ENCODE measurements around the gene WDR11.
"Not testable (repeated sequence)": the region's sequence is repeated elsewhere in the genome, so short reads cannot be mapped to it uniquely, and the experiment has no call there.

WDR11 gene

DNA sequence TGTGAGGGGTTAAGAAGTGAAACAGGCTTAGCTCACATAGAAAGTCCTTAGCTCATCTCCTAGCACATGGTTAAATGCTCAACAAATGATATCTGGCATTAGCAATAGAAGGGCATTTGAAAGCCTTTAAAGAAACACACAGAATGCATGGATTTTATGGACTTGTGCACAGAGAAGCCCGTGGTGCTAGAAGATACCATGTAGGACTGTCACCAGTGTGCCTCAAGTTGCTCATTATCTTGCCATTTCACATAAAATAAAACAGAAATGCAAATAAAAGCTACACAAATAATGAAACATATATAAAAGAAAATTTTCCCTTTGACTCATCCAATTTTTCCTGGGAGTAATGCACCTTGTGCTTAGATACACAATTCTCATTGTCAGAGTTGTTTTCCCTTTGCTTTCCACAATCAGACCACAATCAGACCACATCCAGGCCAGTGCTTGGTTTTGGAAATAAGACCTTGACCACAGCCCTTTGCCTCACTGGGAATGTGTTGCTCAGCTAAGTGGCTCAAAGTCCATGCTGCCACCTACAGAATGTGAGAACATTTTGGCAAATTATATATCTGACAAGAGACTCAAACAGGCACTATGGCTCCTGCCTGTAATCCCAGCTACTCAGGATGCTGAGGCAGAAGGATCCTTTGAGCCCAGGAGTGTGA, 9.5 kb upstream of the WDR11 start:
- DNase-seq (ENCODE audit: low spot score) = no peak

DNA sequence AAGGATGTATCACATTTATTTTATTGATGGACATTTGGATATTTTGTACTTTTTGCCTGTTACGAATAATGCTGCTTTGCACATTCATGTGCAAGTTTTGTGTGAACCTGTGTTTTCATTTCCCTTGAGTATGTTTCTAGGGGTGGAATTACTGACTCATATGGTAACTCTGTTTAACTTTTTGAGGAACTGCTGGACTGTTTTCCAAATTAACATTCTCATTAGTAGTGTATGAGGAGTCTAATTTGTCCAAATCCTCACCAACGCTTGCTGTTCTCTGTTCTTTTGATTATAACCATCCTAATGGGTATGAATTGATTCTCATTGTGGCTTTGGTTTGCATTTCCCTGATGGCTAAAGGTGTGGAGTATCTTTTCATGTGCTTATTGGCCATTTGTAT, 3.2 kb downstream of the WDR11 start:
- no peak for DNase-seq (ENCODE audit: low spot score)

DNA sequence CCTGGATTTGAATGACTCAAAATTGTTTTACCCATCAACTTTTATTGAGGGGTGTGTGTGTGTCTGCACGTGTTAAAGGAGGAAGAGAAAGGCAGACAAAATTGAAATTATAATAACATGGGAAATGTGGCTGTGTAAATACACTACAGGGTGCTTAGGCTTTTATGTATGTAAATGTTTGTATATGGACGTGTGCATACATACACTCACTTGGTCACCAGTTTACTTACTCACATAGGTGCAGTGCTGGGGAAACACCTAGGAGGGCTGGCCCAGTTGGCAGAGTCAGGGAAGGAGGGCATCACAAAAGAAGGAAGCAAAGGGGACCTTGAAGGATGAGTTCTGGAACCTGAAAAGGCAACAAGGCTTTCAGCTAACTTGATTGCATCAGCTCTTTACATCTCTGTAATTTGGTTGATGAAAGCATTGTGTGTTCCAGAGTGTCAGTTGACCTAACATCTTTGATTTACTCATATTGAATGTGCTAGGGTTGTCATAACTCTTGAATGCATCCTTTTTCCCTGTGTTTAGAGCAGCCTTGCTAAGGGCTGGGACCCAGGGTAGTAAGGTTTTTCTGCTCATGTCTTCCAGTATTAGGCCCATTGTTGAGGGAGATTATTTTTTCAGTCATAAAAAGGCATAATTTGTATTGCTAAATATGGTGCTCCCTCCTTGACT, 10.2 kb downstream of the WDR11 start:
- no peak for DNase-seq (ENCODE audit: low spot score)

DNA sequence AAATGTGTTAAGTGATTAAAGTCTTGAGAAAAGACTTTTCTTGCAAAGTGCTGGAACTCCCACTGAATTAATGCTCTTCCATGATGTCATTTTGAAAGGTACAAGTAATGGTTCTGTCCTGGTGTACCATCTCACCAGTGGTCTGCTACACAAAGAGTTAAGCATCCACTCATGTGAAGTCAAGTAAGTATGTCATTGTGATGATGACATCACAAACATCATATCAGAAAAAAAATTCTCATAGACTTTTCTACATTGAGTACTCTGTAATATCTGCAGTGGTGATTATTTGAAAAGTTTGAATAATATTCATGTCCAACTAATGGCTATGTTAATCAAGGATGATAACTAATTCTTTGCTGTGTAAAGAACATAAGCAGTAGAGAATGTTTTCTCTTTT, 22.6 kb downstream of the WDR11 start:
- DNase-seq (ENCODE audit: low spot score) = no peak

DNA sequence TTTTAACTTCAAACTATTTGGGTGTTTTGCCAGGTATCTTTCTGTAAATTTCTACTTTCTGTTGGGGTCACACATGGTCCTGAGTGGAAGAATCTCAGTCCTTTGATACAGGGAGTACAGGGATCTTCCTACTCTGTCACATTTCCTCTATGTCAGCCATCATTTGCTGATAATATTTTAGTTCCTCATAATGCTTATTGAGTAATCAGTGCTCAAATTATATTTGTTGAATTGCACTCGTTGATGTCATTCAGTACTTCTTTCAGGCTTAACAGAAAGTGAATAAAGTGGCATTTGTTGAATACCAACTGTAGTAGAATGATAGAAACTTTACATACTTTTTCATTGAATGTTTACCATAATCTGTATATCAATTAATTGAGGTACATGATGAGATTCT, 31.9 kb downstream of the WDR11 start:
- DNase-seq (ENCODE audit: low spot score) = no peak

DNA sequence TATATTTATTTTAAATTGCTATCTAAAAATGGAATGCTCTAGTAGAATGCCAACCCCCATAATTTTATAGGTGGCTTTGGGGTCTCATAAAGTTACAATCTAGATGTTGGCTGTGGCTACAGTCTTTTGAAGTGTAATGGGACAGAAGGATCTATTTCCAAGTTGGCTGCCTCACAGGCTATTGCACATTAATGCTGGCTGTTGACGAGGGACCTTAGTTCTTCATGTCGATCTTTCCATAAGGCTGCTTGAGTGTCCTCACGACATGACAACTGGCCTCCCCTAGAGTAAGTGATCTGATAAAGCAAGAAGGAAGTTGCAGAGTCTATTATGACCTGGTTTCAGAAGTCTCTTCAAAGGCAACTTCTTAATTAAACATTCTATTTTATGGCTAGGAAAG, 36.3 kb downstream of the WDR11 start:
- no peak for DNase-seq (ENCODE audit: low spot score)

DNA sequence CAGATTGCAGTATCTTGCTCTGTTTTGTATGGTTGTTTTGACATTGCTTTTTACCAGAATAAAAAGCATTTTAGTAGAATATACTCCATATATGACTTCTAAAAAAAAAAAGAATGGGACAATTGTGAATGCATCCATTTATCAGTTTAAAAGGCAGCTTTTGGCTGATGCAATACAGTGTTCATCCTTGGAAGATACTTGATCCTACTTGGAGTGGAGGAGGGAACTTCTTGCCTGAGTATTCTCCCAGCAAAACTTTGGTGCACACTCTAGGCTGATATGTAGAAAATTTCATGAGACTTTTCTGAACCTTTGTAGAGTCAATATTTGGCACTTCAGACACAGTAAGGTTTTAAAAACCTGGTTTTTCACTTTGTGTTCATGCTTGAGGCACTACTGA, 40.2 kb downstream of the WDR11 start:
- DNase-seq (ENCODE audit: low spot score) = no peak

DNA sequence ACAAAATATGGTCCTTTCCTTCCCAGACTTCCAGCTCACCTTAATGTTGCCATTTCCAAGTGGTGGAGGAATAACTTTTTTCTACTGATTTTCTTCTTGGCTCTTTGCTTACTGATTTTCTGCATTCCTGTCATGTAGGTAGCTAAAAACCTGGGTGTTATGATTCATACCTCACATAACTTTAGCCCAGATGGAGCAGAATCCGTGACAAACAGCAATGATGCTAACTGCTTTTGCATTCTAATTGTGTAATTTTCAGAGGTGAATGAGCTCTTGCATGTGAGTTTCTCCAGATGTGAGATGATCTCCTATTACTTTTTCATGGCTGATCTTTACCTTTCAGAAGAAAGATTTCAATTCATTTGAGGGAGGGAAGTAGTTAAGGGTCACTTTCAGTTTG, 43.4 kb downstream of the WDR11 start:
- DNase-seq (ENCODE audit: low spot score) = no peak

DNA sequence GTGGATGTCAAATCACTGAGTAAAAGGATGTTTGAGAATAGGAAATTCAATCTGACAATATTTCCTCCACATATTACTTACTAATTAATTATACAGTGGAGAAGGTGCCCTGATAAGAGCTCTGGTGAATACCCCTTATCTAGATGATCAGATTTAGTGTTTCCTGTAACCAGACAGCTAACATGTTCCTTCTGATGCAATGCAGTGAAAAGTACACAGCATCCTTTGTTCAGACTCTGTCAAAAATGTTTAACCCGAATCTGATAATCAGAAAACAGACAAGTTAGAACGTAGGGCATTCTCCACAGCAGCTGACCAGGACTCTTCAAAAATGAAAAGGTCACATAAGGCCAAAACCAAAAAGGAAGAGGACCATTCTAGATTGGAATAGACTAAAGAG, 46.2 kb downstream of the WDR11 start:
- DNase-seq (ENCODE audit: low spot score) = no peak

DNA sequence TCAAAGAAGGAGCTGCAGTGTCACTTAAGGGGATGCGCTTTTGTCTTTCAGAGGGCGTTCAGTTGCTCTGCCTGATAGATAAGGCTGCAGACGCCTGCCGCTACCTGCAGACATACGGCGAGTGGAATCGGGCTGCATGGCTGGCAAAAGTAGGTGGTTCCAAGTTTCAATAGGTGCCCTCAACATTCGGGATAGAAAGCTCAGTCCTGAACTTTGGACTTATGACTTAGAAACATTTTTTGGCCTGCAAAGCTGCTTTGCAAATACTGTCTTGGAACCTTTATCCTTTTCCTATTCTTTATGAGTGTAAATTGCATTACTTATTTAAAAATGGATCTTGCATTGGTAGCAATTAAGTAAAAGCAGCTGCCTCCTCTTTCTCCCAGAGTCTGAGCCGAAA, 54.1 kb downstream of the WDR11 start:
- DNase-seq (ENCODE audit: low spot score) = no peak

DNA sequence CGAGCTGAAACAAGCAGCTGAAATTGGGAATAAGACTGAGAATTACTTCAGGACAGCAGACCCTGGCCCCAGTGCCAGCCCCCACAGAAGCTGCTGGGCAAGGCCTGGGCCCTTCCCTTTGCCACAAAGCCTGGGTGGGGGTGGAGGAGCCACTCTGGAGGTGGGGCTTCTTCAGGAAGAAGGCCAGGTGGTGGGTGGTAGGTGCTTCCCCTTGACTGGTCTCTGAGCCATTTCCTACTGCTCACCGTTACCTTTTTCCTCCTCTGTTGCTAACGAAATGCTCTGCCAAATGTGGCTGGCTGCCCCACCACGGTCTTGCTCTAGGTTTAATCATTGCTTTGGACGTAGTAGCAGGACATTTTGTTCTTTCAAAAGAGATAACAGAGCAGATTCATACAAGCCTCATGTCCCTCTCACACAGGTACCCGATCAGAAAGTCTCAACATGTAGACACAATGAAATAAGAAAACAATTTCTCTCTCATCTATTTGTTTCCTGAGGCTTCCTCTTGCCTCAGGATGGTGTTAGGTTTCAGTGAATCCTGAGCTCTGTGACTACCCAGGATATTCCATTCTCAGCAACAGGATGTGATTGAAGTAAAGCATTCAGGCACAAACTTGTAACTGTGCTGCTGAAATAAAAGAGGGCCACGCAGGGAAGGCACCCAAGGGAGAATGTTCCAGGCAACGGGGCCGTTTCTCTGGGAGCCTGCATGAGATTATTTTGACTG, 66.5 kb downstream of the WDR11 start:
- no peak for DNase-seq (ENCODE audit: low spot score)

DNA sequence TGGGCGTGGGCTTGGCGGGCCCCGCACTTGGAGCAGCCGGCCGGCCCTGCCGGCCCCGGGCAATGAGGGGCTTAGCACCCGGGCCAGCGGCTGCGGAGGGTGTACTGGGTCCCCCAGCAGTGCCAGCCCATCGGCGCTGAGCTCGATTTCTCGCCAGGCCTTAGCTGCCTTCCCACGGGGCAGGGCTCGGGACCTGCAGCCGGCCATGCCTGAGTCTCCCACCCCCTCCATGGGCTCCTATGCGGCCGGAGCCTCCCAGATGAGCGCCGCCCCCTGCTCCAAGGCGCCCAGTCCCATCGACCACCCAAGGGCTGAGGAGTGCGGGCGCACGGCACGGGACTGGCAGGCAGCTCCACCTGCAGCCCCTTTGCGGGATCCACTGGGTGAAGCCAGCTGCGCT, 72.7 kb downstream of the WDR11 start:
- not testable (repeated sequence) for DNase-seq (ENCODE audit: low spot score)

DNA sequence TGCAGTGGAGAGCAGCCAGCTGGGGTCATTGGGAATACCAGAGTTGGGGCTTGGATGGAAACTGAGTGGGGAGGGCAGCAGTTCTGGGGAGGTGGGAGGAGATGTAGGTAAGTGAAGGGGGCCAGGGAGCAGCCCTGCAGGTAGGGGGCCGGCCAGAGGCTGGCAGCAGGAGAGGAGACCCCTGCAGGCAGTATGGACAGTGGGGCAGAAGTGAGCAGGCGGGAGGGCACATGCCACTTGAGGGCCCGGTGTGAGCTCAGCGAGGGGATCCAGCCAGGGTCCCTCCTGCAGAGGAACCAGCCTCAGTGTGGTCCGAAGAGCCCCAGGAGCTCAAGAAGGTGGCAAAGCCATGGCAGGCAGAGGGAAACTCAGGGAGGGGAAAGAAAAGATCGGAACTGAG, 75.4 kb downstream of the WDR11 start:
- DNase-seq (ENCODE audit: low spot score) = no peak

DNA sequence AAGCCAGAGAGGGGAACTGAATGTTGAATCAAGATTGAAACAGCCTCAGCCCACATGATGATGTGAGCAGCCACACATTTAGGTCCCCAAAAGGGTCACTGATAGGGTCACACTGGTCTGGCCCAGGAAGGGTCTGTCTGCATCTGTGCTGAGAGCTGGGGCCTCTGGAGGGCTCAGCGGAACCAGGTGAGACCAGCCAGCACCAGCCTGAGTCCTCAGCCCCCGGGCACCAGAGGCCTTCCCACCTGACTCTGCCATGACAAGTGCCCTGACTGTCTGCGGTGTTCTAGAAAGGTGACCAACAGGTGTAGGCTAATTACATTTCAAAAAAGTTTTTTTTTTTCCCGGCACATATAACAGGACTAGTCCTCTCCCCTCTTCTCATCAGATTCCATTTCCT, 76.2 kb downstream of the WDR11 start:
- DNase-seq (ENCODE audit: low spot score) = no peak

DNA sequence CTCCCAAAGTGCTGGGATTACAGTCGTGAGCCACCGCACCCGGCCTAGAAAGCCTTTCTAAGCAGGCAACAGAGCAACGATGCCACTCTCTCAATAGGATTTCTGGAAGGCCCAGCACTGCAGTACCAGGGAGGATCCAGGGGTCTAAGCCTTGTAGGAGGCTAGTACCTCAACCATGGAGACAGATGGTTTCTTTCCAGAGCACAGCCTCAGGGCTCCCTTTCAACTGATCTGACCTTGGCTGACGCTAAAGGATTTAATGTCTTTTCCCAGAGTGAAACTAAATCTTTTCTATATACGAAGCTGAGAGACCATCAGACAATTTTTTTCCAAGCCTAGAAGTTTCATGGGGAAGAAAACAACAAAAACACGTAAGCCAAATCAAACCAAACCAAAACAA, 78.0 kb downstream of the WDR11 start:
- no peak for DNase-seq (ENCODE audit: low spot score)

DNA sequence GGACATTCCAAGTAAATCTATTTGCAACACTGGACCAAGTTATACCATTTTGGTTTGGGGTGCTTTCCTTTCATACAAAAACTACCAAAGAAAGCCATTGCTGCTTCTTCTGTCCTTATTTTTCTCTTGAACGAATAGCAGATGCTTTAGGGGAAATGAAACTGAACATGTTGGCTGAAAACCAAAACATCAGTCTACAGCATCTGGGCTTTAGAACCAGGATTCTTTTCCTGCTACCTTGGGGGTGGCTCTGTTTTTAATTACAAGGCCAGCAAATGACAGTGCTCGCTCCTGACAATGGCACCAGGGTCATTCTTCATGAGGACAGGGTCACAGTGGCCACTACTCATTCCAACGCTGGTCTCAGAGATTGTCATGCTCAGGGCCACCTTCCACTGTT, 80.3 kb downstream of the WDR11 start:
- DNase-seq (ENCODE audit: low spot score) = no peak

DNA sequence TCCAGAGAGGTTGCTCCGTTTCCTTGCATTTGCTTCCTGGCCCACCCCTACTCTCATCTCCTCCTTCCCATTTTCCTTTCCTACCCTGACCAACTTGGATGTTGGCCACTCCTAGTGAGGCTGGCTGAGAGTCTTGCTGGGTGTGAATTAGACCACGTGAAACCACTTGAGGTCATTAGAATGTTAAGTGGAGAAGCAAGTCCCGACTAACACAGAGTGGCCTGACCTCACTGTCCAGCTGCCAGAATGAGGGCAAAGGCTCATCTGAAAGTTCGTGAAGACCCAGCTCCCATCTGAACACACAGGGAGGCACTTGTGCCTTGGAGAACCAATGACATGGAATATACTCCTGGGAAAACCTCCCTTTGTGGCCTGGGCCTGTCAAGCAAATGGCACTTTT, 80.8 kb downstream of the WDR11 start:
- DNase-seq (ENCODE audit: low spot score) = no peak

DNA sequence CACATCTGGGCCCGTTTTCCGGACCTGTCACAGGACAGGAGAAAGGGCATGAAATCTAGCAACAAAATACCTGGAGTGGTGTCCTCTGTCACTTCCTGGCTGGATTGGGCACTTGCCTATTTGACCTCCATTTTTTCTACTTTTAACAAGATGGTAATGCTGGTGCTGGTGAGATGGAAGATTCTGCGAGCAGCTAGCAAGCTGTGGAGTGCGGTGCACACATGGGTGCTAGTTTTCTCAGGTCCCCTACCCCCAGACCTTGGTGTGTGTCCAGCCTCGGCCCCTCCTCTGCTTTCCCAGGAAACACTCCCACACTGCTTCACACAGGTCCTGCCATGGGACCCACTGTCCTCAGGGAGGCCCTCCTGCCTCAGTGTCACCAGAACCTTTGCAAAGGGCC, 87.7 kb downstream of the WDR11 start:
- no peak for DNase-seq (ENCODE audit: low spot score)

DNA sequence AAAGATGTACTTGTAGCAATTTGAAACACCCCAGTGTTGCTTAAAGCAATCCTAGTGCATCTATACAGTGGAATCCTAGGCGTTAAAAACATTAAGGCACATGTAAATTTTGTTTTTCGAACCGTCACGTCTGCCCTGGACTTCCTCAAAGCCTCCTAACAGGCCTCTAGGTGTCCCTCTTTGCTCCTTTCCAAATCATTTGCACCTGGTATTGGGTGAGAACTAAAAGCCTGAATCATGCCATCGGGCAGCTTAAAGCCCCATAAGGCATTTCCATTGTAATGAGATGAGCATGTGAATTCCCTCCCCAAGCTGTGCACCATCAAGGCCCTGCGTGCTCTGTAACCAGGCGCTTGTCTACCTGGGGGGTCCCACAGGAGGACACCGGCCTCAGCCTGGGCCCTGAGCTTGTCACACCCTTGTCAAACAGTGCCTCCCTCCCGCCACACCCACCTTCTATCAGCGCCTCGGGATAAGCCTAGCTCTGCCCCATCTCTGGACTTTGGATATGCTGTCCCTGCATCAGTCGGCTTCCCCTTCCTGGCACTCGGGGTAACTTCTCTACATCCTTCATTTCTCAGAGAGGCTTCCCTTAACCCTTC, 89.2 kb downstream of the WDR11 start:
- no peak for DNase-seq (ENCODE audit: low spot score)

DNA sequence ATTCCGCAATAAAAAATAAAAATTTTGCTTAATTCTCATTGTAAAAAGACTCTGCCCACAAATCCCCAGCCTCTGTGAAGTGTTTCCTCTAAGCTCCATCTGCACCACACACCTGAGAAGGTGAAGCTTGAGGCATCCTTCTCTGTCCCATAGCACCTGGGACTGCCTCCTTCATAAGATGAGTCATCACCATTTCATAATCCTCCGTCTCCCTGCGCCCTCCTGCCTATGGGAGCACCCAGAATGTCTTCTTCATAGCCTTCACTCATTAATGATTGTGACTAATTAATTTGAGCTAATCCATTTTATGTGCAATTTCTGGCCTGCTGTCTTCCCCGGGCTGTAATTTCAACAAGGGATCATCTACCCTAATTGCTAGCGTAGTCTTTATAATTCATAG, 90.3 kb downstream of the WDR11 start:
- no peak for DNase-seq (ENCODE audit: low spot score)

DNA sequence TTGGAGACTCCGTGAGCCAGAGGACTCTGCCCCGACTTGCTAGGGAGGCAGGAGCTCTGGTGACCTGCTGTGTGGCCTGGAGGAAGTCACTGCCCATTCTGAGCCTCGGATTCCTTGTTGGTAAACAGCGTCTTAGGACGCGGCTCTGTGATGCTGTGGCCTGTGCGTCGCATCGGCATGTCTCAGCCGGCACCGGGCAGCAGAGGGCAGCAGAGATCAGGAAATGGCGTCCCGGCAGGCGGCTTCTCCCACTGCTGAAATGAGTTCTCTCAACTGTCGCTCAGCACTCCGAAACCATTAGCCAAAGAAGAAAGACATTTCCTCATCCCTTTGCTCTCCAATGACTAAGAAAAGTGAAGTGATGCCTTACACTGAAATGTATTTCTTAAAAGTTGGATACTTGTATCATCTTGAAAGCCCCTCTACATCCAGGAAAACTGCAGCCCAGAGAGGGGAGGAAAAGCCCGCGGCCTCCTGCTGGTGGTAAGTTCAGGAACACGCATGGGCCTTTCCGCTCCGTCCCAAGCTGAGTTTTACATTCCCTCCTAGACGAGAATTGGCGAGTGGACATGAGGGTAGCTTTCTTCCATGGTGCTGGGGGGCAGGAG, 91.7 kb downstream of the WDR11 start:
- DNase-seq (ENCODE audit: low spot score) = peak; percentile 78

DNA sequence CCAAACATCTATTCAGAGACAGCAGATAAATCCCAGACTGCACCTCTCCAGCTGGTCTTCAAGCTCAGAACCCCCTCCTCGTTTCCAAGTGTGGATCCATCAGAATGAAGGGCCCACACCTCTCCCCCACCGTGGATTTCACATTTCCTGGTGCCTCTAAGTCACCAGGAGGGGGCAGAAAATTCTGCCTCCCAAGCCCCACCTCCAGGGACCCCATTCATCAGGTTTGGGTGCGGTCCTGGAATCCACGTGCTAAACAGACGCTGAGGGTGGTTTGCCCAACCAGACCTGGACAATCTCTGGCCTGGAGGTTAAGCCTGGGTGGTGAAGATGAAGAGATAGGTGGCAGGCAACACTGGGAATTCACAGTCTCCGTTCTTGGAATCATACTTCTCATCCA, 92.4 kb downstream of the WDR11 start:
- no peak for DNase-seq (ENCODE audit: low spot score)

All from cerebellar cortex (tissue), 1 donor.